Ishikawa (cell line): ENCODE results near the gene KCNC1.

Experiments
- EGR1 ChIP-seq: IDR thresholded peaks from 2 replicates; pipeline ENCODE4 v1.6.1; 2012
- EP300 ChIP-seq: IDR thresholded peaks from 2 replicates; pipeline ENCODE4 v1.6.1; 2012; ENCODE audit warnings: borderline replicate concordance
- YY1 ChIP-seq: IDR thresholded peaks from 2 replicates; pipeline ENCODE4 v1.6.1; 2012; ENCODE audit warnings: low read depth
- TF ChIP-seq, protein P1 (sequence below): IDR thresholded peaks from 2 replicates; pipeline ENCODE4 v1.6.1; 2012

DNA sequence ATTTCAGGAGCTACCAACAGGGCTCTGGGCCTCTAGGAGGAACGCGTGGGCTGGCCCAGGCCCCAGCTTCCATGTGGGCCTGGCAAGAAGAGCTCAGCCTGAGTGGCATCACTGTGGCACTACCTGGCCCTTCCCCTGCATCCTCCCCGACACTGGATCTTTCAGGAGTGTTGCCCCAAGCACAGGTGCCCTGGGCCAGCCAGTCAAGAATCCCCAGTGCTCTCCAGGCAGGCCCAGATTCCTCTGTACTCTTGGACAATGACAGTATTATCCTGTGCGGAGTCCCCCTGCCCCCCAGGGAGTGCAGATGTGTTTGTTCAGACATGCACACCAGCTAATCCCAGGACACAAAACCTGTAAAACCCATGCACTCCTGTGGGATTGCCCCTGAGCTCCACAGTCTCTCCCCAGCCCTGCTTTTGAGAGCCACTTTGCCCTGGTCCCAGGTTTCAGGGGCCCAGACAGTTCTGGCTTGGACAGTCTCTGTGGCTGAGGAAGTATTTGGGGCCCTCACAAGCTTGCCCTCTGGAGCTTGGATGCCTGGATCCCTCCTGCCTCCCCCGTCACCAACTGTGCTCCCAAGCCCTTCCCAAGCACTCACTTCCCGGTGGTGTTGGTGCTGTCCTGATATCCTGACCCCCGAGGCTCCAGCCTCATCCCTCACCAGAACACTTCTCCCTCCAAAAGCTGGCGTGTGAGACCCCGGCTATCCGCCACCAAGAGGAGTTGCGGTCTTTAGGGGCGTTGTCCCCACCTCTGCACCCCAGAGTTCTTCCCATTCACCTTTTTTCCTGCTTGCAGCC is 39.9 kb downstream of the KCNC1 start:
- TF ChIP-seq, protein P1, sequence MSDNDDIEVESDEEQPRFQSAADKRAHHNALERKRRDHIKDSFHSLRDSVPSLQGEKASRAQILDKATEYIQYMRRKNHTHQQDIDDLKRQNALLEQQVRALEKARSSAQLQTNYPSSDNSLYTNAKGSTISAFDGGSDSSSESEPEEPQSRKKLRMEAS, result no peak
- TF ChIP-seq YY1, result no peak
- TF ChIP-seq EGR1, result no peak
- TF ChIP-seq EP300, result no peak
